RWPE2 (cell line): Measurements from ENCODE around the gene PSIP1.

Experiments used
- ATAC-seq: fragments of 200-7000 bp; cut with Tn5 transposase; 3 replicates; pipeline ENCODE4 v1.9.1; 2021; ENCODE audit warnings: low read depth
- DNase-seq: peaks from one replicate; pipeline ENCODE4 v3.0.0-alpha.2; 2020; ENCODE audit warnings: low spot score
- H3K27ac ChIP-seq: fragments of 450-650 bp; 2 replicates; pipeline ENCODE4 v1.5.1; 2017; ENCODE audit warnings: mild to moderate bottlenecking; ENCODE audit not compliant: poor library complexity, severe bottlenecking
- H3K27me3 ChIP-seq: fragments of 250-450 bp; sonication (Bioruptor Pico); 2 replicates; pipeline ENCODE4 v1.5.1; 2021; ENCODE audit warnings: mild to moderate bottlenecking, moderate library complexity; ENCODE audit not compliant: insufficient read depth, poor library complexity, severe bottlenecking
- H3K36me3 ChIP-seq: fragments of 250-450 bp; sonication (Bioruptor Pico); 2 replicates; pipeline ENCODE4 v1.5.1; 2020; ENCODE audit warnings: low read depth, mild to moderate bottlenecking, moderate library complexity
- H3K4me1 ChIP-seq: fragments of 250-450 bp; sonication (Bioruptor Pico); 2 replicates; pipeline ENCODE4 v1.5.1; 2021; ENCODE audit warnings: mild to moderate bottlenecking, moderate library complexity; ENCODE audit not compliant: insufficient read depth, poor library complexity, severe bottlenecking
- H3K4me3 ChIP-seq: fragments of 250-450 bp; sonication (Bioruptor Pico); 2 replicates; pipeline ENCODE4 v1.5.1; 2021; ENCODE audit warnings: mild to moderate bottlenecking, moderate library complexity; ENCODE audit not compliant: severe bottlenecking
- H3K9me3 ChIP-seq: fragments of 250-450 bp; sonication (Bioruptor Pico); 2 replicates; pipeline ENCODE4 v1.5.1; 2021; ENCODE audit warnings: mild to moderate bottlenecking, moderate library complexity; ENCODE audit not compliant: severe bottlenecking
- CTCF ChIP-seq: fragments of 450-650 bp; IDR thresholded peaks from one replicate; pipeline ENCODE4 v1.5.1; 2017; ENCODE audit warnings: mild to moderate bottlenecking, moderate library complexity; ENCODE audit not compliant: poor library complexity, severe bottlenecking

PSIP1 gene

DNA sequence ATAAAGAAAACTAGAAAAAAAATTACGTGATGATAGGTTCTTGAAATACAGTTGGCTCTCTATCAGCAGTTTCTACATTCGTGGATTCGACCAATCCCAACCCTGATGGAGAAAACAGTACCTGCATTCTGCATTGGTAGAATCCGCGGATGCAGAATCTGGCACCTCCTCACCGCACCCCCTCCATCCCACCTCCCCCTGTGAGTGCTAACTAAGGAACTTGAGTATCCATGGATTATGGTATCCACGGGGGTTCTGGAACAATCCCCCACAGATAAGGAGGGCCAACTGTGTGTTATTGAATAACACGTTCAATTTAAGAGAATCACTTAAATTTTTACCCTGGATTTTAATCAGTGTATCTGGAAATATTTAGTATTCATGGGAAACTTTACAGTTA, 10.5 kb upstream of the PSIP1 start:
- H3K27ac ChIP-seq: no peak overlapping the region
- H3K4me1 ChIP-seq: no peaks in the 10 kb centered on the region
- no peaks in the 10 kb centered on the region for H3K9me3 ChIP-seq
- DNase-seq: no peak
- ATAC-seq: no peak
- TF ChIP-seq CTCF: no peak
- no peaks in the 10 kb centered on the region for H3K27me3 ChIP-seq
- H3K4me3 ChIP-seq: no peak overlapping the region
- H3K36me3 ChIP-seq: no peaks in the 10 kb centered on the region

- Histone ChIP-seq H3K9me3 (no peaks in the 10 kb centered on the region), H3K27me3 (no peaks in the 10 kb centered on the region), H3K4me1 (no peaks in the 10 kb centered on the region), H3K27ac (no peak overlapping the region), H3K36me3 (no peaks in the 10 kb centered on the region), H3K4me3 (no peak overlapping the region)
- ATAC-seq (no peak), DNase-seq (no peak)
- TF ChIP-seq CTCF: no peak
Measured at GRCh38 chr9:15519831-15520230, 9.1 kb upstream of the PSIP1 start.

GRCh38 chr9:15513335-15513734, 2.6 kb upstream of the PSIP1 start:
- Histone ChIP-seq H3K27me3 (no peaks in the 10 kb centered on the region), H3K9me3 (no peaks in the 10 kb centered on the region), H3K4me1 (peaks cover 20% of the 10 kb centered on the region), H3K4me3 (no peak overlapping the region), H3K36me3 (peaks cover 15% of the 10 kb centered on the region), H3K27ac (no peak overlapping the region)
- DNase-seq (no peak), ATAC-seq (no peak)
- peak; percentile 15 for TF ChIP-seq CTCF

GRCh38 chr9:15512889-15513288, 2.1 kb upstream of the PSIP1 start:
- H3K4me1 ChIP-seq: peaks cover 20% of the 10 kb centered on the region
- ATAC-seq (no peak), DNase-seq (no peak)
- no peaks in the 10 kb centered on the region for H3K9me3 ChIP-seq
- peaks cover 19% of the 10 kb centered on the region for H3K36me3 ChIP-seq
- TF ChIP-seq CTCF: no peak
- H3K4me3 ChIP-seq: no peak overlapping the region
- H3K27me3 ChIP-seq: no peaks in the 10 kb centered on the region
- H3K27ac ChIP-seq: no peak overlapping the region

DNA sequence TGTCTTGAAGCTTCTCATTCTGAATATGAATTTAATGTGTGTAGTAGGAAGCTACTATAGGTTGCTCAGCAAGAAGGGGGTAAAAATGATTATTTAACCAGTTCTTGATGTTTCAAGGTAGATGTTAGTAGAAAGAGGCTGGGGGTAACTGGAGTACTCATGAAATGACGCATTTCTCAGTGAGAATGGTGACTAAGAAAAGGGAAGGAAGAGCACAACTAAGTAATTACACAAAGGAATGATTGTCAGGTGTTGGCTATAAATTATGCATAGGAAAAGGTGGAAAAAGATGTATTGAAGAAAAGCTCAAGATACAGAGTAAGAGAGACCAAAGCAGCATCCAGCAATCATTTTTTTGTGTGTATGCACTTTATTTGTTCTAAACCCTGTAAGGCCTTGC, 1.4 kb upstream of the PSIP1 start:
- Histone ChIP-seq H3K4me1 (peaks cover 20% of the 10 kb centered on the region), H3K4me3 (no peak overlapping the region), H3K9me3 (no peaks in the 10 kb centered on the region), H3K27ac (no peak overlapping the region), H3K27me3 (no peaks in the 10 kb centered on the region), H3K36me3 (peaks cover 26% of the 10 kb centered on the region)
- DNase-seq (no peak), ATAC-seq (no peak)
- TF ChIP-seq CTCF: no peak
